ENCODE measurements around the gene OR5B21. TPM values are rescaled to one million over a fixed set of nuclear protein-coding genes. Genes with fewer than 3 reads are reported as not detected.

The OR5B21 gene
- total RNA-seq = under 1 TPM in 1 of 2 donors, not detected in 1; 0.35 TPM

DNA sequence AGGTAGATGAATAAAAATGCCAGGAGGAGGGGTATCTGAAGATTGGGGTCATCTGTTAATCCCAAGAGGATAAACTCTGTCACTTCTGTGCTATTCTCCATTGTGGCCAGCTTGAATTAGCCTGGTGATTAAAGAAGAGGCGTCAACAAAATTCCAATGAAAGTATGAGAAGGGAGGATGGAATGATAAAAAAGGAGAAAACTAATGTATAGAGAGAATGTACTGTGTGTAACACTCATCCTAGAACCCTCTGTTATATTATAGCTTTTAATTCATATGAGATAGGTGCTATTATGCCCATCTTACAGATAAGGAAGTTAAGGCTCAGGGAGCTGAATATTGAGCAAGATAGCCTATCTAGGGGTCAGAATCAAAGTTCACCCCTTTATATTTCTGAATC lies at the start of gene OR5B21:
Gene OR5B21 (minus strand): TSS at position 101 of the 400 bp plus-strand sequence. CDS start 0 bp downstream, at position 101.
- no peak for DNase-seq
- peaks cover 0 to 2% of the 10 kb centered on the region in 2 donors for H3K9me3 Mint-ChIP-seq
- no peak for ATAC-seq (replicated peaks in 1 of 2)
- H3K4me3 Mint-ChIP-seq = peak within 1 kb of the TSS in 1 of 2 donors; percentile 2
- H3K27ac Mint-ChIP-seq = no peak within 1 kb of the TSS
- no peaks in the 10 kb centered on the region for H3K27me3 Mint-ChIP-seq (ENCODE audit: low read depth)
- peaks cover 19% of the 10 kb centered on the region for H3K4me1 Mint-ChIP-seq (ENCODE audit: low read depth)
- H3K36me3 Mint-ChIP-seq (ENCODE audit: insufficient read depth in 2 of 2) = peaks cover 2 to 4% of the 10 kb centered on the region in 2 donors

DNA sequence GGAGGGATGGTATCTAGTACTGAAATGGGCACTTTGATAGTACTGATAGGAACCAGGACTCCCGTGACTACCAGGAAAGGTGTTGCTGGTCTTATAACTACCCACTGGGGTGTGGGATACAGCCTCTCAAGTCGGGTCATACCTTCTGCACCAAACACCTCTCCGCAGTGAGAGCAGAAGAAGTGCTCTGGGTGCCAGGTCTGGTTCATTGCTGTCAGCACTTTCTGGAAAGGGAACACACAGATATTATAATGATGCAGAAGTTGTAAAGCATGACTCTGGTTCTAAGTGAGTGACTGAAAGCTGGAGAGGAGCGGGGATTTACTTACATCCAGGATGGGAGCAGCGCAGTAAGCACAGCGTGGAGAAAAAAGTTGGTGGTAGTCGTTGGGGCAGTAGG lies 41.7 kb upstream of the OR5B21 start:
- H3K36me3 Mint-ChIP-seq (ENCODE audit: insufficient read depth in 2 of 2) = peaks cover 35 to 77% of the 10 kb centered on the region in 2 donors
- no peak for DNase-seq
- no peaks in the 10 kb centered on the region for H3K27me3 Mint-ChIP-seq (ENCODE audit: low read depth)
- ATAC-seq (replicated peaks in 1 of 2) = no peak
- H3K27ac Mint-ChIP-seq = no peak overlapping the region
- H3K9me3 Mint-ChIP-seq = peaks cover 0 to 4% of the 10 kb centered on the region in 2 donors
- H3K4me3 Mint-ChIP-seq = no peak overlapping the region
- H3K4me1 Mint-ChIP-seq (ENCODE audit: low read depth) = peaks cover 11% of the 10 kb centered on the region

DNA sequence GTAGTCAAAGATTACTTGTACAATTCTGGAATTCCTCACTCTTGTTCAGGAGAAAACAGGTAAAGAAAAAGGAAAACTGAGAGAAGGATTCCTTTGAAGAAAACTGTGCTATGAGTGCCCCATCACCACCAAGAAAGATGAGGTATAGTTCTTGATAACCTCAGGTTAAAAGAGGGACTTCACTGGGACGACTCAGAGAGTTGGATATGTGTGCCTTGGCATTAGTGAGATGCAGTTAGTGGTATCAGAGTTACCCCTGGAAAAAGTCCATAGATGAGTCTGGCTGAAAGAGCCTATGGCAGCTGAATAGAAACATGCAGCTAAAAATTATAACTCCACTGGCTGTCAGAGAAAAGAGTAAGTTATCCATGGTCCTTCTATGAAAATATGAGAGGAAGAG lies 38.9 kb upstream of the OR5B21 start:
- H3K4me1 Mint-ChIP-seq (ENCODE audit: low read depth) = peaks cover 15% of the 10 kb centered on the region
- no peak for DNase-seq

DNA sequence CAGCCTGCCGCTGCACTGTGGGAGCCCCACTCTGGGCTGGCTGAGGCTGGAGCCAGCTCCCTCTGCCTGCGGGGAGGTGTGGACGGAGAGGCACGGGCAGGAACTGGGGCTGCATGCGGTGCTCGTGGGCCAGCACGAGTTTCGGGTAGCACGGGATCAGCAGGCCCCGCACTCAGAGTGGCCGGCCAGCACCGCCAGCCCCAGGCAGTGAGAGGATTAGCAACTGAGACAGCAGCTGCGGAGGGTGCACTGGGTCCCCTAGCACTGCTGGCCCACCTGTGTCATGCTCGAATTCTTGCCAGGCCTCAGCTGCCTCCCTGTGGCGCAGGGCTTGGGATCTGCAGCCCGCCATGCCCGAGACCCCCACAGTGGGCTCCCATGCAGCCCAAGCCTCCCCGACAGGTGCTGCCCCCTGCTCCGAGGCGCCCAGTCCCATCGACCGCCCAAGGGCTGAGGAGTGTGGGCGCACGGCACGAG lies 24.0 kb upstream of the OR5B21 start:
- DNase-seq = no peak
- H3K4me1 Mint-ChIP-seq (ENCODE audit: low read depth) = peaks cover 44% of the 10 kb centered on the region

More for the DNA sequence above, 38.9 kb upstream of the OR5B21 start:
- Mint-ChIP-seq H3K27me3 (ENCODE audit: low read depth) (no peaks in the 10 kb centered on the region), H3K27ac (peak overlapping the region; percentile 54), H3K9me3 (peaks cover 0 to 4% of the 10 kb centered on the region in 2 donors), H3K4me3 (no peak overlapping the region), H3K36me3 (ENCODE audit: insufficient read depth in 2 of 2) (peaks cover 29 to 65% of the 10 kb centered on the region in 2 donors)
- no peak for ATAC-seq (replicated peaks in 1 of 2)

DNA sequence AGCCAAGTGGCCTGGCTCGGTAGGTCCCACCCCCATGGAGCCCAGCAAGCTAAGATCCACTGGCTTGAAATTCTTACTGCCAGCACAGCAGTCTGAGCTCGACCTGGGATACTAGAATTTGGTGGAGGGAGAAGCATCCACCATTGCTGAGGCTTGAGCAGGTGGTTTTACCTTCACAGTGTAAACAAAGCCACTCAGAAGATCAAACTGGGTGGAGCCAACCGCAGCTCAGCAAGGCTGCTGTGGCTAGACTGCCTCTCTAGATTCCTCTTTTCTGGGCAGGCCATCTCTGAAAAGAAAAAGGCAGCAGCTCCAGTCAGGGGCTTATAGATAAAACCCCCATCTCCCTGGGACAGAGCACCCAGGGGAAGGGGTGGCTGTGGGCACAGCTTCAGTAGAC lies 22.3 kb upstream of the OR5B21 start:
- Mint-ChIP-seq H3K27me3 (ENCODE audit: low read depth) (no peaks in the 10 kb centered on the region), H3K9me3 (no peaks in the 10 kb centered on the region), H3K36me3 (ENCODE audit: insufficient read depth in 2 of 2) (peaks cover 34 to 49% of the 10 kb centered on the region in 2 donors), H3K27ac (no peak overlapping the region), H3K4me1 (ENCODE audit: low read depth) (peaks cover 54% of the 10 kb centered on the region), H3K4me3 (no peak overlapping the region)
- no peak for DNase-seq
- peak; percentile 32 to 47 for ATAC-seq (replicated peaks in 1 of 2)

More for the DNA sequence above, 24.0 kb upstream of the OR5B21 start:
- Mint-ChIP-seq H3K36me3 (ENCODE audit: insufficient read depth in 2 of 2) (peaks cover 42 to 56% of the 10 kb centered on the region in 2 donors), H3K27me3 (ENCODE audit: low read depth) (no peaks in the 10 kb centered on the region), H3K9me3 (peaks cover 0 to 4% of the 10 kb centered on the region in 2 donors), H3K4me3 (no peak overlapping the region), H3K27ac (no peak overlapping the region)
- ATAC-seq (replicated peaks in 1 of 2) = no peak

DNA sequence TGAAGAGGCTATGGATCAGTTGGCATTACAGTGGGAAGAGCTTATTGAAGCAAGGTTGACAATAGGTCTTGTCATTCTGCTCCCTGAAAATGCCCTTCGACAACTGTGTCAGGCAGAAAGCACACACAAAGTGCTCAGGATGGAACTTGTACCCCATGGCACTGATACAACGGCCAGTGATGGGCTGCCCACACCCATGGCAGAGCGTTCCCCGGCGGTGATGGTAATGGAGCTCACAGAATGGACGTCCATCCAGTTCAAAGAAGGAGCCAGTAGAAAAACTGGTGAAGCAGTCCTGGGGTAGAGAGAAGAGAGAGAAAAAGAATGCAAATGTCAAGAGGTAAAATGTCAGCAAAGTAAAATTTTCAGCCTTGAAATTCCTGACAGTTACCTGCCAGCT lies 19.5 kb upstream of the OR5B21 start:
- Mint-ChIP-seq H3K27me3 (ENCODE audit: low read depth) (no peaks in the 10 kb centered on the region), H3K27ac (no peak overlapping the region), H3K36me3 (ENCODE audit: insufficient read depth in 2 of 2) (peaks cover 17 to 25% of the 10 kb centered on the region in 2 donors), H3K9me3 (no peaks in the 10 kb centered on the region), H3K4me1 (ENCODE audit: low read depth) (peaks cover 59% of the 10 kb centered on the region), H3K4me3 (no peak overlapping the region)
- no peak for ATAC-seq (replicated peaks in 1 of 2)
- DNase-seq = no peak

DNA sequence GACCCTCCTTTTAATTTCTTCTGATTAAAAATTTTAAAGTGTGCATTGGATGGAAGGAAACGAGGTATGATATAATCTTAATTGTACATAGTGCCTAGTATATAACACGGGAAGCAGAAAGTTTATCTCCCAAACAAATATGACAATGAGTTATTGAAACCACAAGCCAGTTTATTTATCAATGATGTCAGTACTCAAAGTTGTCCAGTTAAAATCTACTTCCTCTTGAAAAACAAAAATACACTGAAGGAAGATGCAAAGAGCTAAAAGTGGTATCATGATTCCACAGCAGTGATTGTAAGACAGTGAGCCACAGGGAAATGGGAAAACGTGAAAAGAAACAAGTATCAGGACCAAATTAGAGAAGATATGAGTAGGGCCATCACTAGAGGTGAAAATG lies 18.8 kb upstream of the OR5B21 start:
- H3K27ac Mint-ChIP-seq = no peak overlapping the region
- H3K27me3 Mint-ChIP-seq (ENCODE audit: low read depth) = no peaks in the 10 kb centered on the region
- ATAC-seq (replicated peaks in 1 of 2) (no peak), DNase-seq (no peak)
- peaks cover 62% of the 10 kb centered on the region for H3K4me1 Mint-ChIP-seq (ENCODE audit: low read depth)
- H3K36me3 Mint-ChIP-seq (ENCODE audit: insufficient read depth in 2 of 2) = peaks cover 17 to 24% of the 10 kb centered on the region in 2 donors
- no peaks in the 10 kb centered on the region for H3K9me3 Mint-ChIP-seq
- H3K4me3 Mint-ChIP-seq = no peak overlapping the region

DNA sequence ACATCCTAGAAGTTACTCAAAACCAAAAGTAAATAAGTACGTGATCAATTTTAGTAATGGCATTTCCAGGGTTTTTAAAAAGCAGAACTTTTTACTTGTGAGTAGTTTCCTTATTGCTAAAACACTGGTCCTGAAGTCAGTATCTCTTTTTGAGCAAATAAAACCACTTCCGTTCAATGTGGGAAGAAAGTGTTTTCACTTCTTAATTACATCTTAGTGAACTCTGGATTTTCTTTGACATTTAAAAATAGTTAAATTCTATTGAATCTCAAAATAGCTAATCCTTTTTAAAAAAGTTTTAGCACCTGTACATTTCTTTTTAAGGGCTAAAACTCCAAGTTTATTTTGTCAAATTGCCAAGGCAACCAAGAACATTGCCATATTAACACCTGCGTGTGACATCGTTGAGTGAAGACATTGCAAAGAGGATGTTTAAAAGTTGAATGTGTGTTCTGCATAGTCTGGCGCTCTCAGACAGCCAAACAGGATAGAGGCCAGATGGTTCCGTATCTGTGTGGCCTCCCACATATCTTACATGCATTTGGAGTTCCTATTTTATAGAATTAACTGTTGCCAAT lies 17.2 kb upstream of the OR5B21 start:
- Mint-ChIP-seq H3K27ac (peak overlapping the region; percentile 97), H3K9me3 (no peaks in the 10 kb centered on the region), H3K4me3 (peak overlapping the region; percentile 84 to 97), H3K36me3 (ENCODE audit: insufficient read depth in 2 of 2) (peaks cover 13 to 16% of the 10 kb centered on the region in 2 donors), H3K4me1 (ENCODE audit: low read depth) (peaks cover 51% of the 10 kb centered on the region), H3K27me3 (ENCODE audit: low read depth) (no peaks in the 10 kb centered on the region)
- DNase-seq = no peak
- peak; percentile 81 to 82 for ATAC-seq (replicated peaks in 1 of 2)

DNA sequence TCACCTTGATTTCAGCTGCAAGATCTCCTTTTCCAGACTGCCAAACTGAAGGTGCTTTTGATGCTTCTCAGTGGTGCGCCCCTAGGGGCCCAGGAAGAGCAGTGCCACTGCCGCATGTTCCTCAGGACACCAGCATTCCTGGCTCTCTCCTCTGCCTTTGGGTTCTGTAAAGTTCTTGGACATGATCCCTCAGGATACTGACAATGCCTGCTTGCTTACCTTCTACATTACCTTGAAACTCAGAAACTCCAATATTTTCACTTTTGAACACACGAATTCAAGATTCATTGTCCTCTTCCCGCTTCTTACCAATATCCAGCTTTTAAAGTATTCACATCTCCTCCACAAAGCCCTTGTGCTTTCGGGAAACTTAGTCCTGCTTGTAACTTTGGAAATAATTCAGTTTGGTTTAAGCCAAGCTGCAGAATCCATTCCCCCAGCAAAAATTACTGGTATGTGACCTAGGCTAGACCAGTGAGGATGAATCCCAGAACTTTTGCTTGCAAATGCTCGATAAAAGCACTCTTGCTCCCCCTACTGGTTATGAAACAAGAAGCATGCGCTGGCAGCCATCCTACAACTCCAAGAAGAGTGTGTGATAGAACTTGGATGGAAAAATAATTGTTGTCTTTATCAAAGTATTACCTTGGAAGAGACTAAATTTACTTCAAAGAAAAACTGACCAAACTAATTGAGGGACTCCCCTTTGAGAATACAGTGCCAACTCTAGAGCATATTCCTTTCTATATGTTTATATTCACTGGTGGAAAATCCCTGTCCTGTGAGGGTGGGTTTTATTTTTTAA lies 16.5 kb upstream of the OR5B21 start:
- ATAC-seq (replicated peaks in 1 of 2) = peak; percentile 48 to 59

DNA sequence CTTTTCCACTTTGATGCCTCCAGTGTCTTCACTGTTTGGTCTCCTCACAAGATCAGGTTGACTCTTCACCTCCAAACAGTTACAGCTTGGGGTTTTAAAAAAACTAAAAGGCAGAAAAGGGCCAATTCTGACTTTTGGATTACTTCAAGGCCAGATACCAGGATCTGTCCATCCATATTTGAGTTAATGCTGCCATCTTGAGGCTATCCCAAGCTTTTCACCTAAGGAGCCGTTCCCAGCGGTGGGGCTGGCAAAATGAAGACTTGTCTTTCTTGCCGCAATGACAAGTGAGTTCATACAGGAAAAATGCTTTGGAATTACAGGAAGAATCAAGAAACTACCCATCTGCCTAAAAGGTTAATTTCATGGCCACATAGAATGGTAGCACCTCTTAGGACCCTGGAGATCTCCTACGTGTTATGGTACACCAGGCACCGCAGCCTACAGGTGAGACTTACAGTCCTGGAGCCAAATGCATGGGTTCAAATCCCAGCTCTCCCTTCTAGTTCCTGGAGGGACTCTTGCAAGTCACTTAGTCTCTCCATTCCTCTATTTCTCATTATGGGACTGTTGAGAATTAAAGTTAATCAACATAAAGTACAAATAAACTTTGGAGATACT lies 6.0 kb upstream of the OR5B21 start:
- Mint-ChIP-seq H3K4me3 (no peak overlapping the region), H3K4me1 (ENCODE audit: low read depth) (no peaks in the 10 kb centered on the region), H3K36me3 (ENCODE audit: insufficient read depth in 2 of 2) (no peaks in the 10 kb centered on the region), H3K27ac (no peak overlapping the region), H3K27me3 (ENCODE audit: low read depth) (no peaks in the 10 kb centered on the region), H3K9me3 (no peaks in the 10 kb centered on the region)
- DNase-seq (no peak), ATAC-seq (replicated peaks in 1 of 2) (peak; percentile 39 to 63)

More for the DNA sequence above, 16.5 kb upstream of the OR5B21 start:
- no peaks in the 10 kb centered on the region for H3K9me3 Mint-ChIP-seq
- H3K27ac Mint-ChIP-seq = peak overlapping the region; percentile 97
- H3K4me1 Mint-ChIP-seq (ENCODE audit: low read depth) = peaks cover 51% of the 10 kb centered on the region
- no peaks in the 10 kb centered on the region for H3K27me3 Mint-ChIP-seq (ENCODE audit: low read depth)
- peaks cover 13 to 16% of the 10 kb centered on the region in 2 donors for H3K36me3 Mint-ChIP-seq (ENCODE audit: insufficient read depth in 2 of 2)
- H3K4me3 Mint-ChIP-seq = peak overlapping the region; percentile 84 to 97
- DNase-seq = peak; percentile 37 to 47

DNA sequence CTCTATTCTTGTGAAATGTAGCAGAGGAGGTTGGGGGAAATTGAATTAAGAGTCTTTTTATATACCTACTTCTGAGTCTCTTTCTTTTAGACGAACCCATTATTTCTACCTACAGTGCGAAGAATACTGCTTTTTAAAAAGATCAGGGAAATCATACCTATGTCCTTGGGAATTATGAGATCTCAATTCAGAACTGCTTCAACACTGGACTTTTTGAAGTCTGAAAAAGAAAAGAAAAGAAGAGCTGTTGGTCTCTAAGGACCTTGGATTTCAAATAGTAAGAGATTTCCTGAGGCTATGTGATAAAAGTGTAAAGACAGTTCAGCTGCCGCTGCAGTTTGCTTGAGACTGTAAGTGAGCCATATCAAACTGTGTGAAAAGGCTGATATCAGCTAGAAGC lies 3.7 kb upstream of the OR5B21 start:
- no peak overlapping the region for H3K4me3 Mint-ChIP-seq
- peaks cover 0 to 2% of the 10 kb centered on the region in 2 donors for H3K9me3 Mint-ChIP-seq
- no peak overlapping the region for H3K27ac Mint-ChIP-seq
- ATAC-seq (replicated peaks in 1 of 2) = no peak
- peaks cover 0 to 4% of the 10 kb centered on the region in 2 donors for H3K36me3 Mint-ChIP-seq (ENCODE audit: insufficient read depth in 2 of 2)
- no peak for DNase-seq
- H3K4me1 Mint-ChIP-seq (ENCODE audit: low read depth) = peaks cover 10% of the 10 kb centered on the region
- no peaks in the 10 kb centered on the region for H3K27me3 Mint-ChIP-seq (ENCODE audit: low read depth)

DNA sequence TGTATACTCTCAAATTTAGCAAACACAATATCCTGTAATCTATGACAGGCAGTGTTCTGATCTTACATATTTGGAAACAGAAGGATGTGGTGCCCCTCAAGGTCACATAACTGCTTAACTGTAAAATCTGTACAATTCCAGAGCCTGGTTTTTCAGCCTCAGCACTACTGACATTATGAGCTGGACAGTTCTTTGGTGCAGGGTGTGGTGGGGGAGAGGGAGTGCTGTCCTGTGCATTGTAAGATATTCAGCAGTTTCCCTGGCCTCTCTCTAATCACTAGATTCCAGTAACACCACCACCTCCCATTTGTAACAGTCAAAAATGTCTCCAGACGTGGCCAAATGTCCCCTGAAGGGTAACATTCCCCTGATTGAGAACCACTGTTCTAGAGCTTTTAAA lies 1.8 kb upstream of the OR5B21 start:
- Mint-ChIP-seq H3K27ac (no peak overlapping the region), H3K27me3 (ENCODE audit: low read depth) (no peaks in the 10 kb centered on the region), H3K4me3 (no peak overlapping the region), H3K36me3 (ENCODE audit: insufficient read depth in 2 of 2) (peaks cover 0 to 4% of the 10 kb centered on the region in 2 donors), H3K9me3 (peaks cover 0 to 2% of the 10 kb centered on the region in 2 donors), H3K4me1 (ENCODE audit: low read depth) (peaks cover 19% of the 10 kb centered on the region)
- DNase-seq = no peak
- no peak for ATAC-seq (replicated peaks in 1 of 2)

DNA sequence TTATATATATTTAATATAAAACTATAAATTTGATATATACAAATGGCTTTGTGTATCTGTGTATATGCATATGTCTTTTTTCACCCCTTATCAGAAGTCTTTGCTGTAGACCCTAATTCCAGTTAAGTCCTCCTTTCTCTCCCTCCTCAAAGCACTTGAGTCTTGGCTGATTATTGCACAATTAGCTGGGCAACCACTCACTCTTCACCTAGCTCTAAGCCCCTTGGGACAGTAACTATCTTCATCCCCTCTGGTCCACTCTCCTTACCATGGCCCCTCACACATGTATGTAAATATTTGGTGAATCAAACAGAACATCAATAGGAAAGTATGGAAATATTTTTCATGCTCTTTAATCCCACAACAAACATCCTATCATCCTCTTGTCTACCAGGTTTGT lies 909 bp upstream of the OR5B21 start:
- peaks cover 2 to 4% of the 10 kb centered on the region in 2 donors for H3K36me3 Mint-ChIP-seq (ENCODE audit: insufficient read depth in 2 of 2)
- H3K4me1 Mint-ChIP-seq (ENCODE audit: low read depth) = peaks cover 19% of the 10 kb centered on the region
- no peak overlapping the region for H3K4me3 Mint-ChIP-seq
- ATAC-seq (replicated peaks in 1 of 2) = no peak
- H3K27me3 Mint-ChIP-seq (ENCODE audit: low read depth) = no peaks in the 10 kb centered on the region
- no peak overlapping the region for H3K27ac Mint-ChIP-seq
- H3K9me3 Mint-ChIP-seq = peaks cover 0 to 2% of the 10 kb centered on the region in 2 donors
- DNase-seq = no peak
